Activated CD4-positive, alpha-beta T cell treated with anti-CD3 and anti-CD28 coated beads, Interleukin-2, amount 50 U/mL, for 1 hour (primary cell): ENCODE results near the gene JSRP1.

Experiments
- DNase-seq: peaks from one replicate; pipeline ENCODE4 v3.0.0-alpha.2; 2020

Gene JSRP1

GRCh38 chr19:2266183-2266993 is 10.2 kb upstream of the JSRP1 start:
- DNase-seq, result no peak

GRCh38 chr19:2261438-2262172 is 5.4 kb upstream of the JSRP1 start:
- peak; percentile 55 for DNase-seq

GRCh38 chr19:2260341-2260805 is 4.2 kb upstream of the JSRP1 start:
- no peak for DNase-seq

- DNase-seq, result no peak
These were observed 3.1 kb upstream of the JSRP1 start for GRCh38 chr19:2259336-2259735.

GRCh38 chr19:2255112-2255845 is 938 bp downstream of the JSRP1 start:
- no peak for DNase-seq

GRCh38 chr19:2254064-2254872 is 1.9 kb downstream of the JSRP1 start:
- DNase-seq, result no peak

GRCh38 chr19:2253106-2254063 is 2.8 kb downstream of the JSRP1 start:
- peak; percentile 56 for DNase-seq

- DNase-seq, result no peak
These were observed 3.5 kb downstream of the JSRP1 start for GRCh38 chr19:2252797-2253105.

- DNase-seq, result no peak
These were observed 4.0 kb downstream of the JSRP1 start for GRCh38 chr19:2252055-2252796.

- no peak for DNase-seq
These were observed 4.8 kb downstream of the JSRP1 start for GRCh38 chr19:2251106-2252054.

- DNase-seq, result no peak
These were observed 5.5 kb downstream of the JSRP1 start for GRCh38 chr19:2250766-2251105.

GRCh38 chr19:2249880-2250765 is 6.1 kb downstream of the JSRP1 start:
- DNase-seq, result no peak

- DNase-seq, result no peak
These were observed 7.0 kb downstream of the JSRP1 start, which contains the start of gene AMH for GRCh38 chr19:2249010-2249866. Gene AMH, plus strand, starts transcription at chr19:2249323. Its CDS starts 10 bp downstream, at chr19:2249333.

GRCh38 chr19:2248136-2249009 is 7.8 kb downstream of the JSRP1 start:
- DNase-seq, result no peak

GRCh38 chr19:2247433-2248101 is 8.7 kb downstream of the JSRP1 start:
- no peak for DNase-seq

GRCh38 chr19:2246801-2247361 is 9.3 kb downstream of the JSRP1 start:
- DNase-seq, result no peak
